ENCODE measurements around the gene DIO1.
"Not testable (repeated sequence)": the region's sequence is repeated elsewhere in the genome, so short reads cannot be mapped to it uniquely, and the experiment has no call there.

The DIO1 gene
- total RNA-seq: 0 reads per million in 2 donors

GRCh38 chr1:53893999-53894636 lies at the start of gene DIO1:
DIO1 (plus strand) TSS chr1:53894187; CDS start chr1:53894211, 24 bp downstream.
- no peak for DNase-seq

DNA sequence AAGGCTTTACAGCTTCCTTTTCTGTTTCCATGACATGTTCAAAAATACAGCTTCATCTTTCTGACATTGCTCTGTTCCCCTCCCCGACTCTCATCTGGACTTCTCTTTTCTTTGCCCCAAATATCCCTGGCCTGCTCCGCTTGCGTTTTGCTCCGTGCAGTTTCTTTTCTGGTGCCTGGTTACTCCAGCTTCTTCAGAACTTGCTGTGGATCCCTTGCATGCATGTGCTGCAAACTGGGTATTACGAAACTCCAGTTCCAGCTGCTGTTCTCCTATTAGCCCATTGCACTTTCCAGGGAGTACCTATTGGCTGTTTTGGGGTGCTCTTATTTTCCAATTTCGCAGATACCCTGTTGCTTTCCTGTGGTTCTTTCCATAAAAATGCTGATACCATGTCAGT lies 46.0 kb upstream of the DIO1 start:
- no peak for DNase-seq

DNA sequence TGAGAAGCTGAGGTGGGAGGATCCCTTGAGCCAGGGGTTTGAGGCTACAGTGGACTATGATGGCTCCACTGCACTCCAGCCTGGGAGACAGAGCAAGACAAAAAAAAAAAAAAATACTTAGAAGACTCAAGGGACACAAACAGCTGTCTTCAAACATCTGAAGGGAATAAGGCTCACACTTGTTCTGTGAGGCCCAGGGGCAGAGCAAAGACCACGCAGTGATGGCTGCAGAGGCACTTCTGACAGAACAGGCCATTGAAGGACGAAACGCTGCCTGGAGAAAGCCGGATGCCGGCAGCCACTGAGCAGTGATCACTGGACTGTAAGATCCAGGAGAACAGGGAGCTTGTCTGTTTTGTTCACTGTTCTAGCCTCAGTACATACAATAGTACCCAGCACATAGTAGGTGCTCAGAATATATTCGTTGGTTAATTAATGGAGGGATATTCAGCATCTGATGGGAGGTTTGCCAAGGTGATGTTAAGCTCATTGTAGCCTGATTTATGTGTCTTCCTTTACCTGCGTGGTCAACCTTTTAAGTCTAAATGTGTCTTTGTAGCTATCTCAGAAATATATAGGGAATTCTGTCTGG lies 43.8 kb upstream of the DIO1 start:
- DNase-seq: no peak

GRCh38 chr1:53851571-53852285 lies 42.3 kb upstream of the DIO1 start:
- no peak for DNase-seq

GRCh38 chr1:53860967-53861411 lies 33.0 kb upstream of the DIO1 start:
- peak in 4 of 5 experiments; percentile 14 to 60 (median 22) for DNase-seq

GRCh38 chr1:53862507-53862906 lies 31.5 kb upstream of the DIO1 start:
- no peak for DNase-seq

GRCh38 chr1:53868565-53868964 lies 25.4 kb upstream of the DIO1 start:
- no peak for DNase-seq

- DNase-seq: no peak
These were observed 24.4 kb upstream of the DIO1 start for GRCh38 chr1:53869454-53870117.

GRCh38 chr1:53871221-53871620 lies 22.8 kb upstream of the DIO1 start:
- DNase-seq: no peak

DNA sequence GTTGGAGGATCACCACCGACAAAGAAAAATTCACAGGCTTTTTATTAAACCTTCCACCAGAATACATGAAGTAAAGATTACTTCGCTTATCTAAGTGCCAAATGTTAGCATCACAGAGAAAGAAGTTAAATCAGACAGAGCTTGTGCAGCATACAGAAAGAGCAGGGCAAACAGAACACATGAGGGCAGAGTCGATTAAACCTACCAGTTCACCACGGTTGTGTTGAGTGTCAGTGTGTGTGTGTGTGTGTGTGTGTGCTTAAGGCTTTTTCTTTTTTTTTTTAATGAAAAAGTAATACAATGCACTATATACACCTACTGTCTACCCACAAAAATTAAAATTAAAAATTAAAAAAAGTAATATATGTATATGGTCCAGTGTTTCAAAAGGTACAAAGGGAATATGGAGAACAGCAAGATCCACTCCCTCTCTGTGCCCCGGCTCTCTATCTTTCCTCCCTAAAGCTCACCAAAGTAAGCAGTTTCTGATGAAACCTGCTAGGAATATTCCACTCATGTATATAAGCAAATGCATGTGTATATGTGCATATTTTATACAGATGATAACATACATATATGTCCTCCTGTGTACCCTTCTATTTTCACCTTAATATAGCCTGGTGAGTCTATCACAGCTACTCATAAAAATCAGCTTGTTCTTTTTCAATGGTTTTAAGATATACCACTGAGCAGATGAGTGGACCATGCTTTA lies 22.1 kb upstream of the DIO1 start:
- no peak for DNase-seq

DNA sequence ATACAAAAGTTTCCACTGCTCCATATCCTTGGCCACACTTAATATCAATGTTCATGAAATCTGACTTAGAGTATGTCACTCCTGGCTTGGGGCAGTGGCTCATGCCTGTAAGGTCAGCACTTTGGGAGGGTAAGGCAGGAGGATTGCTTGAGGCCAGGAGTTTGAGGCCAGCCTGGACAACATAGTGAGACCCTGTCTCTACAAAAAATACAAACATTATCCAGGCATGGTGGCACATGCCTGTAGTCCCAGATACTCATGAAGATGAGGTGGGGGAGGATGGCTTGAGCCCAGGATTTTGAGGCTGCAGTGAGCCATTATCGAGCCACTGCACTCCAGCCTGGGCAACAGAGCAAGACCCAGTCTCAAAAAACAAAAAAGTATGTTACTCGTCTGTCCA lies 18.8 kb upstream of the DIO1 start:
- DNase-seq: not testable (repeated sequence)

- peak in 1 of 5 experiments; percentile 58 for DNase-seq
These were observed 15.4 kb upstream of the DIO1 start for GRCh38 chr1:53878492-53879105.

- DNase-seq: not testable (repeated sequence)
These were observed 12.1 kb upstream of the DIO1 start for GRCh38 chr1:53881853-53882252.

DNA sequence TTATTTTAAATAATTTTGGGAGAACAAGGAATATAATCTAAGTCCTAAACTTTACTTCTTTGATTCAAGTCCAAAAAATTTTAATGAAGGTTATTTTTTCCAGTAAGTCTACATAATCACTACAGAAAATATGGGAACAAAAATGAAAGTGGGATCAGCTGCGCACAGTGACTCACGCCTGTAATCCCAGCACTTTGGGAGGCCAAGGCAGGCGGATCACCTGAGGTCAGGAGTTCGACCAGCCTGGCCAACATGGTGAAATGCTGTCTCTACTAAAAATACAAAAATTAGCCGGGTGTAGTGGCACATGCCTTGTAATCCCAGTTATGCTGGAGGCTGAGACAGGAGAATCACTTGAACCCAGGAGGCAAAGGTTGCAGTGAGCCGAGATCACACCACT lies 10.4 kb upstream of the DIO1 start:
- not testable (repeated sequence) for DNase-seq

GRCh38 chr1:53888681-53889080 lies 5.3 kb upstream of the DIO1 start:
- DNase-seq: peak in 1 of 5 experiments; percentile 8

- peak; percentile 66 to 92 (median 76) for DNase-seq
These were observed 4.4 kb upstream of the DIO1 start, which contains the start of gene YIPF1 for GRCh38 chr1:53889304-53890298. YIPF1 (minus strand) TSS chr1:53889797; CDS start chr1:53888937, 860 bp downstream.

- peak in 1 of 5 experiments; percentile 29 for DNase-seq
These were observed 3.5 kb upstream of the DIO1 start for GRCh38 chr1:53890522-53890941.

DNA sequence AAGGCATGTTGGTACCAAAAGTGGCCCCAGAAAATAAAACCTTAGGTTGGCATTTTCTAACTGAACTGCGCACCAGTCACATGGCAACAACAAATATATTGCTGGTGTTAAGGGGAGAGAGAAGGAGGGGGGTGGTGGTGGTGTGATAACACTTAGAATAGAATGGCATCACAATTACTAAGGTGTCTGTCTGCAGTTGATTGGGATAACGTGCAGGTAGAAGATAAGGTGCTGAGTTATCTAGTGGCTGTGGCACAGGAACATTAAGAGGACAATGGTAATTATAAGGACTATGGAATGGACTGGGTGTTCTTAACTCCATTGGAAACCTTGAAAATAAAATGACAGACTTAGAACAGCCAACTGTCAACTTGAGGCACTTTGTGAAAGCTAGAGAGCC lies 3.0 kb upstream of the DIO1 start:
- no peak for DNase-seq

DNA sequence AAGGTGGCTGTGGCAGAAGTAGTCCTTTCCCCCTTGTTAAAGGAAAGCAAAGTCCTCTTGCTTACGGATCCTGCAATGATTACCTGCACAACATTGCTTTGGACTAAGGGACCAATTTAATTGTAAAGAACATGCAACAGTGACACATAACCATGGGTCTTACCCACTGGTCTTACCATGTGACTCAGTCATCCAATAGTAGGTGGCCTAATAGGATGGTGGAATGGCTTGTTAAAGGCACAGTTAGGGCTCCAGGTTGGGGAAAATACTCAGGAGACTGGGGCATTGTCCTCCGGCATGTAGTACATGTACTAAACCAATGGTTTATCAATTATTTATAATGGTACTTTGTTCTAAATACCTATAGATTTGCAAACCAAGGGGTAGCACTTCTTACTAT lies 2.3 kb upstream of the DIO1 start:
- DNase-seq: no peak

DNA sequence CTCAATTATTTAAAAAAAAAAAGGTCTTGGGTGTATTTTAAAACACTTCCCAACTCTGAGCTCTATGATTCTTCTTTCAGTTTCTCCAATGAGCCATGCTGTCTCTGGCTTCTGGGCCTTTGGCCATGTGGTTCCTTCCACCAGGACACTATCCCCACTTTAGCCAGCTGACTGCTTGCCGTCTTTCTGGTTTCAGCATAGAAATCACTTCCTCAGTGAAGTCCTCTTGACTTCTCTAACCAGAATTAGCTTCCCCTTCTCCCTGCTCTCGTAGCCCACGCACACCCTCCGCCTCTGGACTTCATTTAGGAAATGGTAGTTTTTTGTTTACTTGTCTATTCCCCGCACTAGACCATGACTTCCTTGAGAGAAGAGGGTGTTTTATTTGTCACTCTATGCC lies 1.1 kb upstream of the DIO1 start:
- DNase-seq: no peak

- DNase-seq: no peak
These were observed 657 bp downstream of the DIO1 start for GRCh38 chr1:53894644-53895043.

Data from T-helper 2 cell (primary cell).